Transverse colon (tissue), 4 donors: ENCODE results near the gene EVA1C.

ENCODE experiments used
- CTCF ChIP-seq, 5 experiments: fragments of 200-600 bp in 3 of 5; fragments of 450-650 bp in 2 of 5; sonication (generic) in 3 of 5; IDR thresholded peaks; 1 replicate in 2 of 5; 2 replicates in 3 of 5; pipeline ENCODE4 v1.5.1; 2016 to 2017; ENCODE audit warnings: antibody characterized with exemption in 5 of 5, inconsistent platforms in 3 of 5, mild to moderate bottlenecking in 2 of 5, moderate library complexity in 1 of 5
- POLR2A ChIP-seq: fragments of 450-650 bp; IDR thresholded peaks from one replicate; pipeline ENCODE4 v1.6.1; 2016; ENCODE audit warnings: antibody characterized with exemption, mild to moderate bottlenecking, moderate library complexity
- POLR2AphosphoS5 ChIP-seq, 3 donors: sonication (generic); formaldehyde crosslinking; IDR thresholded peaks; one replicate each; pipeline ENCODE4 v1.6.1; 2016; ENCODE audit warnings: antibody characterized with exemption in 3 of 3

DNA sequence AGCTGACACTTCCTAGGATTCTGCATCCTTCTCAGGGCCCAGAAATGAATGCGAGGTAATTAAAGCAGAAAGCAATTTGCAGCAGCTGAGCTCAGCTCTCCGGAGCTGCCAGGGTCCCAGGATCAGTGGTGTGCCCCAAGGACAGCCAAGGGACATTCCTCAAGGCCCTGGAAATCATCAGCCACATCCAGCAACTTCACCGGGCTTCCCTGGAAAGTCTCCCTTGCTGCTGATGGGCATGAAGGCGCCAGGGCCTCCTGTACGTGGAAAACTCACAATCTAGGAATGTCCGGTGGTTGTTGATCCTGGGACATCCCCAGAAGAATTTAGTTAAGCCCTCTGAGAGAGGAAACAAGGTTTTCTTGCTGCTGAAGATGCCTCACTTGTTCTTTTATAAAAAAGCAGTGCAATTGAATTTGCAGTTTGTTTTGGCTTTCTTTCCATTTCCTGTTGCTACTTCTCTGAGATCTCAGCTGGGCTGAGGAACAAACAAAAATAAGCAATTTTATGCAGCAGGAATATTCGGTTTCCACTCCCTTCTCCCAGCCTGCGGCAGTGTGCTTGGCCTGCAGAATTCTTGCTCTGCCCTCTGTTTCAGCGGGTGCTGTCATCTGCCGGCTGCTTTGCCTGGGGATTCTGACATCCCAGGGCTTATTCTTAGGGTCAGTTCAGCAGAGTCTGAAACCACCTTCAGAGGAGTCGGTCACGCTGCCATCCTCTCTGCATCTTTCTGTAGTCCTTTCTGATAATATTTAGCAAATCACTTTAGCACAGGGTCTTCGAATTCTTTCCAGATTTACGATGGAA, 86.9 kb downstream of the EVA1C start:
- TF ChIP-seq CTCF (IDR thresholded peaks at IDR 0.05) (no peak), POLR2AphosphoS5 (IDR thresholded peaks at IDR 0.05) (no peak), POLR2A (no peak)
